Thyroid gland (tissue), 4 donors: ENCODE measurements around the gene LDLRAD4. TPM values are rescaled to one million over a fixed set of nuclear protein-coding genes. Genes with fewer than 3 reads are reported as not detected.

ENCODE experiments used
- DNase-seq, 2 donors: peaks; one replicate each; pipeline ENCODE4 v3.0.0-alpha.2; 2019
- H3K27ac ChIP-seq, 3 donors: fragments of 200-600 bp; sonication (generic); 1 replicate in 2 of 3; 2 replicates in 1 of 3; pipeline ENCODE4 v1.5.1; 2016 to 2019; ENCODE audit warnings: mild to moderate bottlenecking in 1 of 3, moderate library complexity in 1 of 3
- H3K27me3 ChIP-seq: fragments of 200-600 bp; sonication (generic); one replicate; pipeline ENCODE4 v1.5.1; 2019
- H3K36me3 ChIP-seq, 2 donors: fragments of 200-600 bp; sonication (generic); one replicate each; pipeline ENCODE4 v1.5.1; 2016 to 2019
- H3K4me1 ChIP-seq, 2 donors: fragments of 200-600 bp; sonication (generic); one replicate each; pipeline ENCODE4 v1.5.1; 2017 to 2019
- H3K4me3 ChIP-seq, 3 donors: fragments of 200-600 bp; sonication (generic); replicated peaks in 1 of 3; 1 replicate in 2 of 3; 2 replicates in 1 of 3; pipeline ENCODE4 v1.5.1; 2016; ENCODE audit warnings: mild to moderate bottlenecking in 1 of 3
- H3K9me3 ChIP-seq: fragments of 200-600 bp; sonication (generic); one replicate; pipeline ENCODE4 v1.5.1; 2017
- CTCF ChIP-seq, 6 experiments: fragments of 200-600 bp in 3 of 6; fragments of 450-650 bp in 3 of 6; sonication (generic) in 3 of 6; IDR thresholded peaks; one replicate each; pipeline ENCODE4 v1.5.1; 2016 to 2019; ENCODE audit warnings: antibody characterized with exemption in 6 of 6, mild to moderate bottlenecking in 2 of 6, inconsistent platforms in 1 of 6, moderate library complexity in 1 of 6
- POLR2A ChIP-seq, 2 donors: fragments of 450-650 bp; IDR thresholded peaks; one replicate each; pipeline ENCODE4 v1.6.1; 2017; ENCODE audit warnings: antibody characterized with exemption in 2 of 2, mild to moderate bottlenecking in 2 of 2, moderate library complexity in 1 of 2
- WGBS, 2 donors: methylation state at CpG; one replicate each; pipeline ENCODE4 v1.1.5; 2017; 5-methylcytosine and 5-hydroxymethylcytosine counted together
- intact Hi-C: fragments of 100-400 bp; cut with DNase I; formaldehyde crosslinking; loops from one replicate; pipeline ENCODE4 v1.15.1; 2023
- microRNA-seq: library from miRNA; unstranded; fragments of <30 nt; microRNA quantifications from one replicate; pipeline ENCODE4, GENCODE V29; 2016
- small RNA-seq: library from RNA; depleted of rRNA; stranded (forward); fragments of <200 nt; gene quantifications from one replicate; pipeline ENCODE3, GENCODE V24; 2016
- total RNA-seq, 4 donors: library from RNA; depleted of rRNA; stranded (reverse); fragments of >200 nt; gene quantifications; one replicate each; pipeline ENCODE4 v1.2.3, GENCODE V29; 2016

LDLRAD4 gene
- total RNA-seq, 4 donors from 2014 or later: 23.7 to 35.7 (median 29.7) TPM

- H3K36me3 ChIP-seq: no peaks in the 10 kb centered on the region
- intact Hi-C loops: no loop called here
- H3K27ac ChIP-seq: no peak overlapping the region
- no peaks in the 10 kb centered on the region for H3K27me3 ChIP-seq
- TF ChIP-seq CTCF (IDR thresholded peaks at IDR 0.05) (no peak), POLR2A (IDR thresholded peaks at IDR 0.05) (no peak)
- no peak overlapping the region for H3K4me3 ChIP-seq
- DNase-seq: no peak
- H3K4me1 ChIP-seq: no peaks in the 10 kb centered on the region
- WGBS, 2 donors: 94% methylated on average over 3 of the region's 3 CpGs
- no peaks in the 10 kb centered on the region for H3K9me3 ChIP-seq
Observed at GRCh38 chr18:13696961-13697360, 478.4 kb downstream of the LDLRAD4 start.

- H3K36me3 ChIP-seq: no peaks in the 10 kb centered on the region
- intact Hi-C loops: no loop called here
- TF ChIP-seq POLR2A (IDR thresholded peaks at IDR 0.05) (no peak), CTCF (IDR thresholded peaks at IDR 0.05) (no peak)
- H3K4me3 ChIP-seq: no peak overlapping the region
- no peaks in the 10 kb centered on the region for H3K27me3 ChIP-seq
- no peak for DNase-seq
- 100% methylated on average over 1 of the region's 1 CpG for WGBS, 2 donors
- H3K9me3 ChIP-seq: no peaks in the 10 kb centered on the region
- H3K27ac ChIP-seq: no peak overlapping the region
- no peaks in the 10 kb centered on the region for H3K4me1 ChIP-seq
Observed at GRCh38 chr18:13700153-13700552, 481.6 kb downstream of the LDLRAD4 start.

Small RNA genes within 50 kb of the gene (microRNA-seq; reads per million reads assigned to microRNA genes)
- gene MIR4526 (not detected), gene MIR5190 (not detected)

Small RNA genes within 50 kb of the gene (small RNA-seq; reads per million reads assigned to genes)
- gene MIR4526: not detected
- gene MIR5190: not detected

Other genes starting within 250 kb of the LDLRAD4 start
- gene CEP192, start 227.4 kb upstream of the LDLRAD4 start, total RNA-seq: 10 to 100 TPM; 23.8 to 36.0 (median 32.2) TPM